HG02840 (cell line): Measurements from ENCODE around the gene BPNT1.
A peak's percentile ranks its signal among the peaks of the same experiment; 100 is the strongest.
"Not testable (repeated sequence)": the region's sequence is repeated elsewhere in the genome, so short reads cannot be mapped to it uniquely, and the experiment has no call there.

ENCODE experiments used
- ATAC-seq: cut with Tn5 transposase; IDR thresholded peaks from one replicate; pipeline ENCODE4 v1.9.1; 2021; ENCODE audit warnings: mild to moderate bottlenecking, moderate library complexity, moderate number of reproducible peaks; ENCODE audit not compliant: unreplicated experiment, low FRiP score

BPNT1 gene

DNA sequence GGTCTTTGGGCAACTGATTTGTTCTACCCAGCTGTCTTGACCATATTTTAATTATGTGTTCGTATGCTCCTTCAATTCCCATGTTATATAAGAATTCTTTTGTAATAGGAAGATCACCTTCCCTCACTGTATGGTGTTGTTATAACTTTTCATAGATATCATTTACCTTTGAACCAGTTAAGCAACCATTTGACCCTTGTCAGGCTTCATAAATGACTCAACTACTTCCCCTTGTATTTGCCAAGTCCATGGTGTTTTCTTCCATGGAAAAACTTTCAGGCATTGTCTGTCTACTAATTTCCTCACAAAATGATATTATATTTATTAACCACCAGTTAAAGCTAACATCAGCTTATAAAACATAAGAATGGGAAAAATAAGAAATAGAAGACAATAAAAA lies 5.1 kb downstream of the BPNT1 start:
- no peak for ATAC-seq

DNA sequence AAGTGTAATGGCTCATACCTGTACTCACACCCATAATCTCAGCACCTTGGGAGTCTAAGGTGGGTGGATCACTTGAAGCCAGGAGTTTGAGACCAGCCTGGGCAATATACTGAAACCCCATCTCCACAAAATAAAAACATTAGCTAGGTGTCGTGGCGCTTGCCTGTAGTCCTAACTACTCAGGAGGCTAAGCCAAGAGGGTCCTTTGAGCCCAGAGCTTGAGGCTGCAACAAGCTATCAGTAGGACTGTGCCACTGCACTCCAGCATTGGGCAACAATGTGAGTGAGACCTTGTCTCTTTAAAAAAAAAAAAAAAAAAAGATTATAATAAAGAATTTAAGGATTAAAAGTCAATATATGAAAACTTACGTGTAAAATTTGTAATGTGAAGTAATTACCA lies 11.7 kb downstream of the BPNT1 start:
- no peak for ATAC-seq

DNA sequence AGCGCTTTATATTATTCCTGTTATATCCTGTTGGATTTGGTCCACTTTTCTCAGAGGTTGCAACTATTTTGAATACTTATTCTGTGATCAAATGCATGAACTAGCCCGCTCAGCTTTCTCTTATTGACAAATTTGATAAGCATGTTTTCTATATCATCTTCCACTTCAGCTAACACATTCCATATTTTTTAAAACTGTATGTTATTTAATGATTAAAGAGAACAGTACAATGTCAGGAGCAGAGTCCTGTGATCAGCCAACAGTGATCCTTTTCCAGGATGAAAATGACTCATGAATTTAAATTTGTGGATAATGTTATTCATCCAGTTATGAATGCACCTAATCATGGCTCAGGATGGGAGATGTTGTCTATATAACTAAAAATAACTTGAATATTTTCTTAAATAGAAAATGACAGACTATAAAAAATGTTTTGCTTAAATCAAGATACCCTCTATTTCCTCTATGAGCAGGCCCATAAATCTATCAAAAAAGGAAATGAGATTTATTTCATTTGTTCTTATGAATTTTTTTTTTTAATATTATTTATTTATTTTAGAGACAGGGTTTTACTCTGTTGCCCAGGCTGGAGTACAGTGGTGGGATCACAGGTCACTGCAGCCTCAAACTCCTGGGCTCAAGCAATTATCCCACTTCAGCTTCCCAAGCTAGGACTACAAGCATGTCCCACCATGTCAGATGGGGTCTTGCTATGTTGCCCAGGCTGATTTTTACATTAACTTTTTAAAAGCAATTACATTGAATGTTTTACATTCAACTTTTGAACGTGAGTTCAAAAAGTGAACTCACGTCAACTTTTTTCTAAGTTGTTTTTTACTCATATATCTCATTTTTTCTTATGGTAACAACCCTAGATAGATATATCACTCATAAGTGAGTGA lies 12.5 kb downstream of the BPNT1 start:
- no peak for ATAC-seq

DNA sequence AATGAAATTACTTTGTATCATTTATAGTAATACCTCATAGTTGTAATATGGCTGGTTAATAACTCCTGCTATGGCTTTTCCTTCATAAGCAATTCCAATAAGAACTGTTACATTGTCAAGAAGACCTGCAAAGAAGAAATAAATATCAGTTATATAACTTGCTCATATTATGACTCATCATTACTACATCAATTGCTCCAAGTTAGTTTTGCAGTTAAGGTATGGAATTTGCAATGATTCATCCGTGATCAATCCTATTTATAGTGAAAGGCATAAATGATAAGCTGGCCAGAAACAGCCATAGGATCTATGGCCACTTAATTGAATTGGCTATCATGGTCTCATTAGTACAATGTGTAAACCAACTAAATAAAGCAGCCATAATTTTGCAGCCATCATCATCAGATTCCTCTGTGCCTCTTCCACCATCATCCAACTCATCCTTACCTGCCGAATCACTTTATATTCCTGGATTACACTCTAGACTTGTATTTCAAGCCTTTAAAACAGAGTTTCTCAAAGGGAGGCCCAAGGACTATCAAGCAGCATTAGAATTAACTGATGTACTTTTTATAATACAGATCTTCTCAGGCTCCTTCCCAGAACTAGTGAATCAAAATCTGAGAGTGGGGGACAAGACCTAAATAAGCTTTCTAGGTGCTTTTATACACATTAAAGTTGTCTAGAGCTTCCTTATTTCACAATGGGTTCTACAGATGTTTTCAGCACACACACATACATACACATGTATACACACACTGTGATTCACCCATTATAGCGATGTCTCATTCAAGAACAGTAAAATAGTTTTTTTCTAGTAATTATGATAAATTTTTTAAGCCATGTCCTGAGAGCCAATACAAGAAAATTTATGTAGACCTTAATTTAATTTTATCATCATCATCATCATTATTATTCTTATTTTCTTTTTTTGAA lies 22.1 kb downstream of the BPNT1 start:
- no peak for ATAC-seq

DNA sequence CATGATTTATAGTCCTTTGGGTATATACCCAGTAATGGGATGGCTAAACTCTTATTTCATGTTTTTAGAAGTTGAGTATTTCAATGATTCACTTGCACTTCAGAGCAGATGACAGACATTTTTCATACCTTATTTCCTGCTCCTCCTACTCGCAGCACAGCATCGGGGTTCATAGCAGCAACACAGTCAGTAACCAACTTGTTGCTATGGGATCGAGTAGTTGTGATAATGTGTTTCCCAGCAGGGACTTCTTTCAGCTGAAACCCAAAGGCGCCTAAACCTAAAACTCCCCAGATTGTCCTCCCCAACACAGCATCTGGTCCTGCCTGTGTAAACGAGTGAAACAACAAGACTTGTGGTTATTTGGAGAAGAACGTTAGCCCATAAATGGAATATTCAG lies 27.0 kb downstream of the BPNT1 start:
- ATAC-seq, result no peak

DNA sequence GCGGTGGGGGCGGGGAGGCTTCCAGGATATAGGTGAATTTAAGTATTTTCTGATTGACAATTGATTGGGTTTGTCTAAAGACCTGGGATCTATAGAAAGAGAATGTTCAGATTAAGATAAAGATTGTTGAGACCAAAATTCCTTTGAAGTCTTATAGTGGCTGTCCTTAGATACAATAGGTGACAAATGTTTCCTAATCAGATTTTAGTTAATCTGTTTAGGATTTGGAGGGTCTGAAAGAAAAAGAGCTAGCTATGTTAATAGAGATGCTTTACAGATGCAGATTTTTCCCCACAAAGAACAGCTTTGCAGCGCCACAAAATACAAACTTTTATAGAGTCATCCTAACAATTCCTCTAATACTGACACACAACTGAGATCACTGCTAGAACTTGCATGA lies 28.7 kb downstream of the BPNT1 start:
- no peak for ATAC-seq

DNA sequence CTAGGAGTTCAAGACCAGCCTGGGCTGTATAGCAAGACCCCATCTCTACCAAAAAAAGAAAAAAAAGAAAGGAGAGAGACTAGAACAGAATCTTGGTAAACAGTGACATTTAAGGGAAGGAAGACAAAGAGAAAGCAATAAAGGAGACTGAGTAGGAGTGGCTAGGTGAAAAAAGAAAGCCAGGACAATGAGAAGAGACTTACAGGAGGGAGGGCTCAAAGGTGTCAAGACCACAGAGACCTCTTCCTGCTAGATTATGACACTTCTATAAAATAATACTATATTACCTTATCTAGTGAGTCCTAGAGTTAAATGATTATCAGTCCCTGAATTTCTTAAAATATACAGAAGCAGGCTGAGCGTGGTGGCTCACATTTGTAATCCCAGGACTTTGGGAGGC lies 33.2 kb downstream of the BPNT1 start:
- ATAC-seq, result no peak

DNA sequence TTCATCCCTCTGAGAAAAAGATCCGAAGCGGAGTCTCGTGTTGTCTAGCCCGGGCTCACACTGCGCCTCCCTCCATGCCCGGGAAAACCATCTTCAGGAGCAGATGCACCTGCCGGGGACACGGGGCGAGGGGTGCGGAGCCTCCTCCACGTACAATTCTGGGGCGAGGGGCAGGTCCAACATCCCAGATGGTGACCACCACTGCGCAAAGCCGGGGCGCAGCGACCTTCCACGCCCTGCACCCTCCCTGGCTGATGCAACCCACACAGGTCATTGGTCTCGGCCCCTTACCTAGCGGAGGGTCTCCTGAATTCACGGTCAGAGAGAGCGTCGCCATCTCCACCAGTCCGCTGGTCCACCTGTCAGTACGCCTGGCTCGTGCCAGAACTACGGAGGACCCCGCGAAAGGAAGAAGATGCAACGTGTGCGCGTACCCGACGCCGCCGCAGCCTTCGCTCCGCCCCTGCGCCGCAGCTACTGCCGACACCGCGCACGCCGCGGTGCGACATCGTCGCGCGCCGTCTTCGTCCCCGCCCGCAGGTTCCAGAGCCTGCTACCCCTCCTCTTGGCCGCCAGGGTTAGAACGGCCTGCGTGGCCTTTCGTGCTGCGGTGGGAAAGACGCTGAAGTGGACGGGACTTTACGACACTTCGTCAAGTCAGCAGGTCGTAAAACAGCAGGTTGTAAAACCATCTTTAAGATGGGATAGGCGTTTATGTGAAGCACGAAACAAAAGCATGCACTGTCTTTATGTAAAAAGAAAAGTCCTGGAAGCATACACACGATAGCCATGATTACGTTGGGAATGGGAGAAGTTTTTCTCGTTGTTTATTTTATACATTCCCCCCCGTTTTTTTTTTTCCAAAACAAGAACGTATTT lies 43.3 kb downstream of the BPNT1 start, which contains the start of gene EPRS1:
TSS of gene EPRS1 (minus strand) at position 454 of the 879 bp plus-strand sequence. CDS start at position 337, 117 bp downstream.
- ATAC-seq, result peak; percentile 98

DNA sequence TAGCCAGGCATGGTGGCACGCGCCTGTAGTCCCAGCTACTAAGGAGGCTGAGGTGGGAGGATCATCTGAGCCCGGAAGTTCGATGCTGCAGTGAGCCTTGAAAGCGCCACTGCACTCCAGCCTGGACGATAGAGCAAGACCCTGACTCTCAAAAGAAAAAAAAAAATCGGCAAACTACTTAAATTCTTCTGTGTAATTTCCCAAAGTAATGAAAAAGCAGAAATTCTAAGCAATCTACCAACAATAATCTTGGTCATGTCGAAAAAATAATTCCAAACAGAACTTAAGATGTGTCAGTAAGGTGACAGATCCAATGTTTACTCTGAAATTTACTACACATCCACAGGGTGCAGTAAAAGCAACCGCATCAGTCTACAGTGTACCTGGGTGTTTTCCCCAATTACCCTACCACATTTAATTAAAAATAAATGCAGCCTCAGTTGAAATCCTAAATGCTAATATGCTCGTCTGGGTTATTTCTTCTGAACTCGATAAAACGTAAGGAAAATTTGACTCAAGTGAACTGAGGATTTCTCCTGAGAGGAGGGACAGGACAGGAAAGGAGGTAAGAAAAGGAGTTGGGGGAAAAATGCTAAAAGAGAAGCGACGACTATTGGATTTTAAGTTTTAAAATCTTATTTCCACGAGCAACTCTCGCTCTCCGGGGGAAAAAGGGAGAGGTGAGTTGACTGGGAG lies 44.1 kb downstream of the BPNT1 start:
- no peak for ATAC-seq

DNA sequence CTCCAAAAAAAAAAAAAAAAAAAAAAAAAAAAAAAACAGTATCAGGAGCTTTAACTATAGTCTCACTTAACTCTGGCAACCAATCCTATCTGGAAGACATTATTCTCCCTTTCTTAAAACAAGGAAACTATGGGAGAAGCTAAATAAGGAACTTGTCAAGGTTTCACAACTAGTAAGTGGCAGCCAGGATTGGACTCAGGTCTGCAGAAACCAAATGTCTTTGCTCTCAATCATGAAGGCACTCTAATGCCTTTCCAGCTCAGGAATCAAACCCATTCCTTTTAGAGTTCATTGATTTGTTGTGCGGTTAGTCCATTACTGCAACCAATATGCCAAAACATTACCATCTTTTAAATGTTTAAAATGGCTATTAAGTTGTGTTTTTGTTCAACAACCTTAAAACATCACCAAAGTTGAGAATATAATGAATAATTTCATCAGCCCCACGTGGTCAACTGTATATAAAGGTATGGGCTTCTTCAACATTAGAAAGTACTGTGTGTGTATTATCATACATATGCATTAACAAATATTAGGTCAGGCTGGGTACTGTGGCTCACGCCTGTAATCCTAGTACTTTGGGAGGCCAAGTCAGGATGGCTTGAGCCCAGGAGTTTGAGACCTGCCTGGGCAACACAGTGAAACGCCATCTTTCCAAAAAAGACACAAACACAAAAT lies 44.8 kb downstream of the BPNT1 start:
- no peak for ATAC-seq

DNA sequence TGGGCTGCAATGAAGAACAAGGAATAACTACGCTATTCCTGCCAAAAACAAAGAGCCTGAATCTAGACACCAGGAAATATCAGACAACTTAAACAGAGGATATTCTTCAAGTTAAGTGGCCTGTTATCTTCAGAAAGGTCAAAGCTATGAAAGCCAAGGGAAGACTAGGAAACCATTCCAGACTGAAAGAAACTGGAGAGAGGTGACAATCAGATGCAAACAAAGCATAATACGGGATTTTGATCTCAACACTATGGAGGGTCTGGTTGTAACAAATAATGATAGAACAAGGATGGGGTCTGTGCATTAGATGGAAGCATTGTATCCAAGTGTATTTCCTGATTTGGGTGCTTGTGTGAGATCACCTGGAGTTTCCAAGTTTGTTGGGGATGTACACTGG lies 45.9 kb downstream of the BPNT1 start:
- ATAC-seq, result no peak

DNA sequence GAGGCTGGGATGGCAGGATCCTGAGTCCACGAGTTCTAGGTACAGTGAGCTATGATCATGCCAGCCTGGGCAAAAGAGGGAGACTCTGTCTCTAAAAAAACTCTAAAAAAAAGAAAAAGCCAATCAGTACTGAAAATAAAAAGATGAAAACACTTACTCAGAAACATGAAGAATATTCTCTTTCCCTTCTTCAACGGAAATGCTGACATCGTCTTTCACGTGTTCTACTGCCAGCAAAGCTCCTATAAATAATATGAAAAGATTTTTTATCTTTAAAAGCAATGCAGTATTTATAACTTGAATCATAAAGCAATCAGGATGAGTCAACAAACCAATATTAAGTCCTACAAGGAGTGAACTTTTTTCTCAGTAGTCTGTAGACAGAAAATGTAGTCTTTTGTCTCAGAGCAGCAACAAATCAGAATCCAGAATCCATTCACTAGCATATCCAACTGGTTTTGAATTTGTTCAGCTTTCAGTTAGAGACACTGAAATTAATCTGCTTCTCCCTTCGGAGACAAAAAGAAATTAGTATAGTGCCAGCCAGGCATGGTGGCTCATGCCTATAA lies 49.5 kb downstream of the BPNT1 start:
- no peak for ATAC-seq

DNA sequence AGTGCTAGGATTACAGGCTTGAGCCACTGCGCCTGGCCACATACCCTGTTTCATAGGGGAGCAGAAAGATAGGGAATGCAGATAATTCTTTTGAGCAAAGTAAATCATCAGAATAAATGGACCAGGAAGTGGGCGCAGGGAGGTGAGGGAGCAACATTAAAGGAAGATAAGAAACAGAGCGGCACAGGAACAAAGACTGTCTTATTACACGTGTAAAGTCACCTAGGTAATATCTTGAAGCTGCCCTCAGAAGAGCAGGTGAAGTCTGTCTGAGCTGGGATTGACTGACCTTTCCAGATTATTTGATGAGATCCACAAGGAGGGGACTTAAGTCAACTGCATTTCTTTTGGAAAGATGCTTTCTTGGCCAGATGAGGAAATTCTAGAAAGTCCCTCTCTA lies 50.9 kb downstream of the BPNT1 start:
- ATAC-seq, result no peak

DNA sequence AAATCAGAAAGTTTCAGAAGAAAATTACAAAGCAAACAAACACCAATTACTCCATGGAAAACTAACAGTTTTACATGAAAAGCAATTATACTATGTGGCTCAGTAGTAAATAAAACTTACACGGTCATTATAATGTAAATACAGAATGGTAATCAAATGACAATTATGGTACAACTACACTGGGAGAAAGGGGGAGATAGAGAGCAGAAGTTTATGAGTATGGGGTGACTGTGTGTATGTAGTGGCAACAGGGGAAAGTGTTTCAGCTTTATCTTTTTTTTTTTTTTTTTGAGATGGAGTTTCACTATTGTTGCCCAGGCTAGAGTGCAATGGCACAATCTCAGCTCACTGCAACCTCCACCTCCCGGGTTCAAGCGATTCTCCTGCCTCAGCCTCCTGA lies 51.8 kb downstream of the BPNT1 start:
- ATAC-seq, result not testable (repeated sequence)

DNA sequence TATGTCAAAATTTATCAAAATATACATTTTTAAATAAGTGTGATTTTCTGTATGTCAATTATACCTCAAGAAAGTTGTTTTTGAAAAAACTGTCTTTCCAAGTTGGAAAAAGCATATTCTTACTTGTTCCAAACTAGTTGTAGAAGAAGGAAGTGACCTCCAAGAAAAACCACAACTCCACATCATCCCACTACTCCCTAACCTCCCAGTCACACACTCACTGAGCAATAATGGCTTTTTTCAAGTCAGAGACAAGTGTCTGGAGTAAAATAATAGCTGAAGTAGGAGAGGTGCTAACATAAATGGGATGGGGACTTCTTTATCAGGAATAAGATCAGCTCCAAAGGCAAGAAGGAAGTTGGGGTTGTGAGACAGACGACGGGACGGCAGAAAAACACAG lies 56.7 kb downstream of the BPNT1 start:
- no peak for ATAC-seq

DNA sequence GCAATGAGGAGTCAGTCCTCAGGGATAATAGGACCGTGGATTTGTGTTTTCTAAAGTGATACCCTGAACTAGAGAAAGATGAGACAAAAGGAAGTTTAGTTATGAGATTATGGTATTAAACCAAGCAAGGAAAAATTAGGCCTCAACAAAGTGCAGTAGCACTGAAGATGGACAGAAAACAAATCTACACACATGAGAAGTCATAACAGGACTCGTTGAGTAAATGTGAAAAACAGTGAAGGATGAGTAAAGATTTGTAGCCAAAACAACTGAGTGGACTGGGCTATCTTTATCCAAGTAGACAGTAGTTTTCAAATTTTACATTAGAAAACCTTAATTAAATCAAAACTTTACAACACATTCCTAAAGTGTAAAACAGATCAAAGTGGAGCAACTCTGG lies 58.3 kb downstream of the BPNT1 start:
- ATAC-seq, result no peak

DNA sequence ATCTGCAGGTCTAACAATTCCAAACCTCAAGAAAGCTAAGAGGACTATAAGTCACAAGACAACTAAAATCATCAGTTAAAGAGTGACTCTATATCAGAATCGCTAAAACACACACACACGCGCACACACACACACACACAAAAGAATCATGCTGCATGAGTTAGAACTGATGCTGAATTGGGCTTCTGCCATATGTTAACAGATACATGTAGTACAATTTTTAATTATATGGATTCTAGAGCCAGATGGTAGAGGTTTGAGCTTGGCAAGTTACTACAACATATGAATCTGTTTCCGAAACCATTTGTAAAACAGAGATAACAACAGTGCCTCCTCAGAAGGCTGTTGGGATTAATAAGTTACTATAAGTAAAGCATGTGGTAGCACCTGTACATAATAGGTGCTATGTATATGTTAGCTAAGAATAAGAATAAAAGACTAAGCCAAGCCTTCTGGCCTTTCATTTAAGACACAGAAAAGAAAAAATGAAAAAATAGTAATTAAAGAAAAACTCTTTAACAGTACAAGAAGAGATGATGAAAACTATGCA lies 61.2 kb downstream of the BPNT1 start:
- peak; percentile 93 for ATAC-seq

DNA sequence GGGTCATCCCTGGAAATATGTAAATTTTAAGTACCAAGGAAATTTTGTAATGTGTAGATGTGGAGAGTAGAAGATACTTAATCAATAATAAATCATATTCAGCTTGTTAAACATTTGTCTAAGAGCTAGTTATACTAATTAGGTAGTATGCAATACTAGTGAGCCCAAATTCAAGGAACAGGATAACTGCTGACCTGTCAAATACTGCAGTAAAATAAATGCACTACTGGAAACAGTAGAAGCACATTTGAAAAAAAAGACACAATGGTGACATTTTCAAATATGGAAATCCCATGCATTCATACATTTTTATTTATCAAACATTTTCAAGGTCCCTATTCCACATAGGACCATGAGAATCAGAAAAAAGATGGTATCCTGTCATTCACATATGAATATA lies 70.5 kb downstream of the BPNT1 start:
- no peak for ATAC-seq

DNA sequence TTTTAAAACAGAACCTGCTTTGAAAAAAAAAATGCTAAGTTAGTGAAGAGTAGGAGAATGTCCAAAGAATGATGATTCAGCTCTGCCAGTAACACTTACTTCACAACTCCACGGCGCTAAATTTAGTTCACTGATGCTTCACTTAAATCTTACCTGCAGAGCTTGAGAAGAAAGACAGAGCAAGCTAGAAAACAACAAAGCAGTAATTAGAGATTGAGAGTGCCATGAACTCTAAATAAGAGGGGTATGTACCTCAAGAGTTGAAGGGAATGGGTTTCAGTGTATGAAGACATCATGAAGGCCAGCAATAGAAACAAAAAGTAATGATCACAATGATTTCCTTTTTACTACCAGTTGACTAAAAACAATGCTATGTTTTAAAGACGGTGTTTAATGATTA lies 76.1 kb downstream of the BPNT1 start:
- peak; percentile 76 for ATAC-seq
